HEK293T (cell line): Measurements from ENCODE around the gene FTO.

ENCODE experiments used
- ARNT ChIP-seq: fragments of 450-650 bp; IDR thresholded peaks from 2 replicates; pipeline ENCODE4 v1.6.1; 2017; ENCODE audit warnings: mild to moderate bottlenecking
- FOXK2 ChIP-seq: fragments of 450-650 bp; IDR thresholded peaks from 2 replicates; pipeline ENCODE4 v1.6.1; 2016; ENCODE audit warnings: mild to moderate bottlenecking
- FOXM1 ChIP-seq: fragments of 450-650 bp; IDR thresholded peaks from 2 replicates; pipeline ENCODE4 v1.6.1; 2017; ENCODE audit warnings: mild to moderate bottlenecking, borderline replicate concordance
- NFRKB ChIP-seq: fragments of 450-650 bp; IDR thresholded peaks from 2 replicates; pipeline ENCODE4 v1.6.1; 2016; ENCODE audit warnings: mild to moderate bottlenecking, moderate library complexity
- SUZ12 ChIP-seq: fragments of 450-650 bp; IDR thresholded peaks from 2 replicates; pipeline ENCODE4 v1.6.1; 2016; ENCODE audit warnings: mild to moderate bottlenecking
- TARDBP ChIP-seq: fragments of 450-650 bp; IDR thresholded peaks from 2 replicates; pipeline ENCODE4 v1.6.1; 2016
- ZNF384 ChIP-seq: fragments of 450-650 bp; IDR thresholded peaks from 2 replicates; pipeline ENCODE4 v1.6.1; 2016
- TF ChIP-seq, protein P1 (sequence below): fragments of 450-650 bp; IDR thresholded peaks from 2 replicates; pipeline ENCODE4 v1.6.1; 2016

DNA sequence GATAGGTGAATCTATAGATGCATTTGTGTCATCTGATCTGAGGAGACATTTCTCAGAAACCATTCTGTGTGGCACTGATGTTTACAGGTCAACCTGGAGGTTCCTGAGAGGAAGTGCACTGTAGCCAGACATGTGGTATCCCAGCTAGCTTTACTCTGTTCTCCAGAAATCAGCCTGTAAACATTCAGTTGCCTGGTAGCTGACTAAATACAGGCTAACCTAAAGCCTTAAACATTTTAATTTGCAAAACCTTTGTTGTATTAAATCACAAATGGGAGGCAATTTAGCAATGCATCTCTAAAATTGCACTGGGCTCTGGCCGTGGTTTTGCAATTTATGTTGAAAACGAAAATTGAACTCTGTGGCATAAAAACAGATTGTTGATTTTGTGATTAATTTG, 207.6 kb downstream of the FTO start:
- no peak for TF ChIP-seq SUZ12
- no peak for TF ChIP-seq NFRKB
- no peak for TF ChIP-seq ZNF384
- no peak for TF ChIP-seq ARNT
- no peak for TF ChIP-seq FOXK2
- no peak for TF ChIP-seq TARDBP
- TF ChIP-seq, protein P1, sequence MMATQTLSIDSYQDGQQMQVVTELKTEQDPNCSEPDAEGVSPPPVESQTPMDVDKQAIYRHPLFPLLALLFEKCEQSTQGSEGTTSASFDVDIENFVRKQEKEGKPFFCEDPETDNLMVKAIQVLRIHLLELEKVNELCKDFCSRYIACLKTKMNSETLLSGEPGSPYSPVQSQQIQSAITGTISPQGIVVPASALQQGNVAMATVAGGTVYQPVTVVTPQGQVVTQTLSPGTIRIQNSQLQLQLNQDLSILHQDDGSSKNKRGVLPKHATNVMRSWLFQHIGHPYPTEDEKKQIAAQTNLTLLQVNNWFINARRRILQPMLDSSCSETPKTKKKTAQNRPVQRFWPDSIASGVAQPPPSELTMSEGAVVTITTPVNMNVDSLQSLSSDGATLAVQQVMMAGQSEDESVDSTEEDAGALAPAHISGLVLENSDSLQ: no peak
- no peak for TF ChIP-seq FOXM1
